Testis (tissue), 2 donors: ENCODE measurements around the gene RERE.

Source experiments
- CTCF ChIP-seq, 3 experiments: fragments of 450-650 bp in 2 of 3; fragments of 200-600 bp in 1 of 3; sonication (generic) in 1 of 3; IDR thresholded peaks; one replicate each; pipeline ENCODE4 v1.5.1; 2016 to 2019; ENCODE audit warnings: antibody characterized with exemption in 3 of 3, mild to moderate bottlenecking in 2 of 3, moderate library complexity in 1 of 3
- POLR2A ChIP-seq: fragments of 450-650 bp; IDR thresholded peaks from one replicate; pipeline ENCODE4 v1.6.1; 2017; ENCODE audit warnings: antibody characterized with exemption, mild to moderate bottlenecking, moderate library complexity

- TF ChIP-seq CTCF (IDR thresholded peaks at IDR 0.05) = no peak
- no peak for TF ChIP-seq POLR2A
These were observed 432.9 kb downstream of the RERE start for GRCh38 chr1:8384577-8384976.
